IPS-20b (cell line): ENCODE results near the gene IL17B.
A peak's percentile ranks its signal among the peaks of the same experiment; 100 is the strongest.

Source experiments
- H3K27ac ChIP-seq: one replicate; pipeline ENCODE4 v1.5.1; 2013; ENCODE audit warnings: low read length
- H3K27me3 ChIP-seq: 2 replicates; pipeline ENCODE4 v1.6.1; 2013; ENCODE audit warnings: mild to moderate bottlenecking, low read length, inconsistent platforms; ENCODE audit not compliant: insufficient read depth
- H3K36me3 ChIP-seq: 2 replicates; pipeline ENCODE4 v1.6.1; 2013; ENCODE audit warnings: low read depth, mild to moderate bottlenecking, inconsistent platforms, low read length, moderate library complexity; ENCODE audit not compliant: insufficient read depth
- H3K4me1 ChIP-seq: 2 replicates; pipeline ENCODE4 v1.6.1; 2013; ENCODE audit warnings: mild to moderate bottlenecking, control low read depth, inconsistent platforms, low read length, moderate library complexity; ENCODE audit not compliant: insufficient read depth
- H3K4me3 ChIP-seq: 2 replicates; pipeline ENCODE4 v1.5.1; 2013; ENCODE audit warnings: mild to moderate bottlenecking, low read length, inconsistent platforms
- H3K9ac ChIP-seq: 2 replicates; pipeline ENCODE4 v1.6.1; 2013; ENCODE audit warnings: low read depth, mild to moderate bottlenecking, inconsistent platforms, low read length, moderate library complexity
- H3K9me3 ChIP-seq: 2 replicates; pipeline ENCODE4 v1.6.1; 2013; ENCODE audit warnings: mild to moderate bottlenecking, low read depth, low read length, inconsistent platforms; ENCODE audit not compliant: insufficient read depth

Gene IL17B, protein sequence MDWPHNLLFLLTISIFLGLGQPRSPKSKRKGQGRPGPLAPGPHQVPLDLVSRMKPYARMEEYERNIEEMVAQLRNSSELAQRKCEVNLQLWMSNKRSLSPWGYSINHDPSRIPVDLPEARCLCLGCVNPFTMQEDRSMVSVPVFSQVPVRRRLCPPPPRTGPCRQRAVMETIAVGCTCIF

DNA sequence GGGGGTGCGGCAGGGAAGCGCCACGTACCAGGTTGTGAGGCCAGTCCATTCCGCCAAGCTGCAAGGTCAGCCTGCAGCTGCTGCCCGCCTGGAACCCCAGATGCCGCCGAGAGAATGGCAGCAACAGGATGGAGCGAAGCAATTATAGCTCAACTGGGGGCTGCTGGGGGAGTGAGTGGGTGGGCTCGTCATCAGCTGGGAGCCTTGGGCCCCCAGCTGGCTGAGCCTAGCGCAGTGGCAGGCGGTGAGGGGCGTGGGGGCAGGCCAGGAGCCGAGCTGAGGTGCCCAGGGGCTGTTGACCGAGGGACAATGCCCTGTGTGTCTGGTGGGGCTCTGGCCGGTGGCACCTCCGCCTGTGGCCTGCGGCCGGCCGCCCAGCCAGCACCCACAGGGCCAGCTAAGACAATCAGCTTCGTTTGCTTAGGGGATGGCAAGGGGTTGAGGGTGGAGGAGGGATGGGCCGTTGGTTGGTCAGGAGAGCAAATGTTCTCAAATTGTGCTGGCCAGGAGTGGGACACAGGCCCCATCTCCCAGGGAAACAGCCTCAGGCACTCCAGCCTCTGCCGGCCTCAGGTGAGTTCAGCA is at the start of gene IL17B:
IL17B (minus strand) TSS at position 116 of the 585 bp plus-strand sequence; CDS start at position 49, 67 bp downstream.
- no peaks in the 10 kb centered on the region for H3K27me3 ChIP-seq
- H3K4me1 ChIP-seq, result no peaks in the 10 kb centered on the region
- no peaks in the 10 kb centered on the region for H3K9me3 ChIP-seq
- no peak within 1 kb of the TSS for H3K9ac ChIP-seq
- no peaks in the 10 kb centered on the region for H3K36me3 ChIP-seq
- no peak within 1 kb of the TSS for H3K4me3 ChIP-seq
- H3K27ac ChIP-seq, result no peak within 1 kb of the TSS

DNA sequence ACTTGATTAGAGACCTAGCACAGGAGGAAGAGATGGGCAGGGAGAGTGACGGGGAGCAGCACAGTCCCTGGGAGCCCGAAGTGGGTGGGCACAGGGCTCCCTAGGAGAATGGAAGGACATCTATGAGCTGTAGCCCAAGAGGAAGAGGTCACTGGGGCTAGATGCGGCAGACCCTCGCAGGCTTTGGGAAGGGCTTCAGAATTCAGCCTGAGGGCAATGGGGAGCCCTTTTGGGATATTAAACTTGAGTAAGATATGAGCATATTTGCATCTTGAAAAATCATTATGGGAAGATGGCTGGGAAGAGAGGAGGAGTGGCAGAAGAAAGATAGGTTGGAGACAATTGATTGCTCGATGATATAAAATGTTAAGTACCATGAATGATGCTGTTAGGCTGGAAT is 48.9 kb upstream of the IL17B start:
- H3K9ac ChIP-seq, result no peak overlapping the region
- no peaks in the 10 kb centered on the region for H3K36me3 ChIP-seq
- no peak overlapping the region for H3K4me3 ChIP-seq
- H3K27ac ChIP-seq, result no peak overlapping the region
- no peaks in the 10 kb centered on the region for H3K27me3 ChIP-seq
- H3K4me1 ChIP-seq, result peaks cover 20% of the 10 kb centered on the region
- H3K9me3 ChIP-seq, result no peaks in the 10 kb centered on the region

- Histone ChIP-seq H3K4me3 (no peak overlapping the region), H3K36me3 (no peaks in the 10 kb centered on the region), H3K9ac (no peak overlapping the region), H3K27me3 (no peaks in the 10 kb centered on the region), H3K9me3 (no peaks in the 10 kb centered on the region), H3K27ac (no peak overlapping the region), H3K4me1 (peaks cover 25% of the 10 kb centered on the region)
These were observed 48.3 kb upstream of the IL17B start for GRCh38 chr5:149427374-149427773.

DNA sequence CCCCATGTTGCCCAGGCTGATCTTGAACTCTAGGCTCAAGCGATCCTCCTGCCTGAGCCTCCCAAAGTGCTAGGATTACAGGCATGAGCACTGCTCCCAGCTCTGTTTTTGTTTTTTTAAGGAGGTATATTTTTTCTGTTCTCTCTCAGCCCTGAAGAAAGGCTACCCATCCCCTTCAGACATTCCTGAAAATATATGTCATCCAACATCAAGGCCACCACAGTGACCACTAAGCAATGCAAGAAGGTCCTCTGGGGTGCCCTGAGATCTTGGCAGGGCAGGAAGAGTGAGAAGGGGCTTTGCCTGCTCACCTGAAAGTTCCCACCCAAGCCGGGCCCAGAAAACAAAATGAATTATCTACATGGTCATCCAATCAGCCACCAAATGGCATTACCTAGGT is 47.8 kb upstream of the IL17B start:
- H3K27me3 ChIP-seq, result no peaks in the 10 kb centered on the region
- H3K4me1 ChIP-seq, result peaks cover 27% of the 10 kb centered on the region
- no peaks in the 10 kb centered on the region for H3K9me3 ChIP-seq
- H3K9ac ChIP-seq, result no peak overlapping the region
- H3K27ac ChIP-seq, result no peak overlapping the region
- H3K4me3 ChIP-seq, result no peak overlapping the region
- H3K36me3 ChIP-seq, result no peaks in the 10 kb centered on the region

DNA sequence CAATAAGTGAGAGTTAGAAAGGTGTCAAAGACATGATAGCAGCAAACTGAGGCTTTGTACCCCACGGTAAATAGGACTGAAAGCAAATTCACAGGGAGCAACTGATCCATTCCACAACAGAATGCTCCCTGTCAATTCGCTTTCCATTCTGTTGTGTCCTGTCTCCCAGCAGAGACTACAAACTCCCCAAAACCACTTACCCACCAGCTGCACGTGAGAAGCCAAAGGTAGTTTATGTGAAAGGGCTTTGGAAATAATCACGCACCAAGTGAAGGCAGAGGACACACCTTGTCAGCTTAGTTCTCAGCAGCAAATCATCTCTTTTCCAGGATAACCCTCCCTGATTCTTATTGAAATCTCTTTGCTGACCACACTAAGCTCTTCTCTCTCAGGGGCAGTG is 46.6 kb upstream of the IL17B start:
- H3K4me1 ChIP-seq, result peaks cover 27% of the 10 kb centered on the region
- no peak overlapping the region for H3K27ac ChIP-seq
- no peaks in the 10 kb centered on the region for H3K36me3 ChIP-seq
- H3K9me3 ChIP-seq, result no peaks in the 10 kb centered on the region
- H3K4me3 ChIP-seq, result no peak overlapping the region
- no peaks in the 10 kb centered on the region for H3K27me3 ChIP-seq
- no peak overlapping the region for H3K9ac ChIP-seq

GRCh38 chr5:149424371-149425315 is 45.6 kb upstream of the IL17B start:
- H3K9ac ChIP-seq, result peak overlapping the region; percentile 77; the same call in 1 of the 2 replicates
- no peaks in the 10 kb centered on the region for H3K36me3 ChIP-seq
- H3K27ac ChIP-seq, result peak overlapping the region; percentile 42

GRCh38 chr5:149423794-149424268 is 44.7 kb upstream of the IL17B start:
- H3K9ac ChIP-seq, result peak overlapping the region; percentile 77; the same call in 1 of the 2 replicates
- peak overlapping the region; percentile 55 for H3K27ac ChIP-seq

More at GRCh38 chr5:149424371-149425315, 45.6 kb upstream of the IL17B start:
- Histone ChIP-seq H3K4me3 (0 out of 2 replicates have a peak overlapping the region, but pooled peaks have one; percentile 29), H3K9me3 (no peaks in the 10 kb centered on the region), H3K4me1 (peaks cover 27% of the 10 kb centered on the region), H3K27me3 (no peaks in the 10 kb centered on the region)

DNA sequence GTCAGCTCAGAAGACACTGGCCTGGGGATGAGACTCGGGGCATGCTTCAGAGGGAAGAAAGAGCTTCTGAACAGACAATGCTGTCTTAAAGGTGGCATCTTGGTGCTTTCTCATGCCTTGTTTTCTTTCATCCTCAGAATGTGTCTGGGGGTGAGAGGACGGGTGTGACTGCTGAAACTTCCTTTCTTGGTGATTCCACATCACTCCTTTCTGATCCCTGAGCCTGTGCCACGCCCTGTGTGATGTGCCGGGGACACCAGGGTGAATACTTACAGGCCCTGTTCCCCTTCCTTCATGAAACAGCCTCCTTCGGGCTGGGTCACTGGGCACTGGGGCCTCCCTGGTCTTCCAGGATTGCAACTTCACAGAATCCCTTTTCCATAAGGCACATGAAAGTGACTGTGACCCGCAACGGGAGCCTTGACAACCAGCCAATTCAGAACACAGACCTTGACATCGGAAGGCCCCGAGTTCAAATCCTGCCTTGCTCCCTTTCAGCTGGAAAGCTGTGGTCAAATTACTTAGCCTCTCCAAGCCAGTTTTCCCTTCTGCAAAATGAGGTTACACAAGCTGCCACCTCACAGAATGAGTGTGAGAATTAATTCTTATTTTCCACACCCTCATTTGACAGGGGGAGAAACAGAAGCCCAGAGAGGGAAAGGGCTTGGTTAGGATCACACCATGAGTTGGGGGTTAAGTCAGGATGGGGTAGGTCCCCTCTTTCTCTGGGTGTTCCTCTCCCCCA is 44.1 kb upstream of the IL17B start:
- no peaks in the 10 kb centered on the region for H3K27me3 ChIP-seq
- H3K9ac ChIP-seq, result peak overlapping the region; percentile 77; the same call in 1 of the 2 replicates
- H3K27ac ChIP-seq, result peak overlapping the region; percentile 55
- H3K36me3 ChIP-seq, result no peaks in the 10 kb centered on the region
- H3K9me3 ChIP-seq, result no peaks in the 10 kb centered on the region
- no peak overlapping the region for H3K4me3 ChIP-seq
- peaks cover 27% of the 10 kb centered on the region for H3K4me1 ChIP-seq

More at GRCh38 chr5:149423794-149424268, 44.7 kb upstream of the IL17B start:
- Histone ChIP-seq H3K9me3 (no peaks in the 10 kb centered on the region), H3K27me3 (no peaks in the 10 kb centered on the region), H3K4me1 (peaks cover 27% of the 10 kb centered on the region), H3K4me3 (0 out of 2 replicates have a peak overlapping the region, but pooled peaks have one; percentile 29), H3K36me3 (no peaks in the 10 kb centered on the region)

DNA sequence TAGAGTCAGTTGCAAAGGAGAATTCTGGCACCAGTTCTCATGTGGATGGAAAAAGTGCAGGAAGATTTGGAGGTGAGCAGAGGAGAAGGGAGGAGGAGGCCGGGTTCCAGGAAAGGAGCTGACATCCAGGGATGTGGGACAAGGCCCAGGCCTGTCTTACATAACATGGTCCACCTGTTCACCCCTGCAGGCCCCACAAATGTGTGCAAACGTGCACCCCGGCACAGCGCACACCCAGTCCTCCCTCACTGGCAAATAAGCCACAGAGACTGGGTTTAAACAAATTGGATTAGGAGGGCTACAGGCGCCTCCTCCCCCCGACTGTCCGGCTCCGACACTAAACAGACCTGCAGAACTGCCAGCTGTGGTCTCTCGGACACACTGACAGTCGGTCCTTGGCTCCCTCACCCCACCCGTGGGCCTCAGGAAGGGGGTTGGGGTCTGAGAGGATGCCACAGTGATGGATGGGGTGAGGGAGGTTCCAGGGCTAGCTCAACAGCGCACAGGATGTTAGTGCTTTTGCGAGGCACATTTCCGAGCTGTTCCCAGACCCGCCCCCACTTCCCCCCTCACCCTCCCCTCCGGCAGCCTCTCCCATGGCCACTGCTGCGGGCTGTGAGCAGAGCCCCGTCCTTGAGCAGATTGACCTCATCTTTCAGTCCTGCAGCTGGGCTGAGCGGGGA is 43.4 kb upstream of the IL17B start:
- peak overlapping the region; percentile 77; the same call in 1 of the 2 replicates for H3K9ac ChIP-seq
- peaks cover 29% of the 10 kb centered on the region for H3K4me1 ChIP-seq
- H3K4me3 ChIP-seq, result no peak overlapping the region
- no peaks in the 10 kb centered on the region for H3K27me3 ChIP-seq
- H3K36me3 ChIP-seq, result no peaks in the 10 kb centered on the region
- no peak overlapping the region for H3K27ac ChIP-seq
- H3K9me3 ChIP-seq, result no peaks in the 10 kb centered on the region

DNA sequence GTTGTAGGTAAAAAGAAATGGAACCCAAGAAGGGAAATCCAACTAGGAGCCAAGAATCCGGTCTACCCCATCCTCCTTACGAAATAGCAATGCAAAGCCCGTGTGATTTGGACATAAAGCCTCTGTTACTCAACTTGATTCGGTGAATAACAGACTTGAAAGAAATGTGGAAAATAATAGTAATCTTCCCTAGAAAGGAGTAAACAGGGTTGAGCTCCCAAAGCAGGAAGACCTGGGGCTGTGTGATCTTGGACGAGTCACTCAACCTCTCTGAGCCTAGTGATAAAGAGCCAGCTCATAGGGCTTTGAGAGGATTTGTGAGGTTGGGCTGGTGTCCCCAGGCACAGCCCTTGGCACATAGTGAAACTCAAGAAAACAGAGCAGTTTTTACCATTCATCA is 42.7 kb upstream of the IL17B start:
- Histone ChIP-seq H3K4me1 (peaks cover 36% of the 10 kb centered on the region), H3K9ac (no peak overlapping the region), H3K36me3 (no peaks in the 10 kb centered on the region), H3K9me3 (no peaks in the 10 kb centered on the region), H3K27me3 (no peaks in the 10 kb centered on the region), H3K27ac (no peak overlapping the region), H3K4me3 (no peak overlapping the region)

- Histone ChIP-seq H3K27ac (no peak overlapping the region), H3K27me3 (no peaks in the 10 kb centered on the region), H3K9me3 (no peaks in the 10 kb centered on the region), H3K4me1 (peaks cover 36% of the 10 kb centered on the region), H3K36me3 (no peaks in the 10 kb centered on the region), H3K9ac (no peak overlapping the region), H3K4me3 (no peak overlapping the region)
These were observed 42.2 kb upstream of the IL17B start for GRCh38 chr5:149421372-149421685.
